Osteoblast (primary cell): ENCODE results near the gene IKZF3. TPM values are rescaled to one million over a fixed set of nuclear protein-coding genes. Genes with fewer than 3 reads are reported as not detected.
"Not testable (repeated sequence)": the region's sequence is repeated elsewhere in the genome, so short reads cannot be mapped to it uniquely, and the experiment has no call there.

Source experiments
- DNase-seq: peaks from one replicate; pipeline ENCODE4 v3.0.0; 2011; ENCODE audit warnings: low spot score, mixed read lengths; ENCODE audit not compliant: insufficient read length; ENCODE audit errors: missing footprints
- H2AFZ ChIP-seq: 2 replicates; pipeline ENCODE4 v1.6.0; 2011; ENCODE audit warnings: mild to moderate bottlenecking, low read length
- H3K27ac ChIP-seq: 2 replicates; pipeline ENCODE4 v1.5.1; 2011; ENCODE audit warnings: mild to moderate bottlenecking, low read depth, low read length, moderate library complexity
- H3K27me3 ChIP-seq: 2 replicates; pipeline ENCODE4 v1.6.0; 2012; ENCODE audit warnings: mild to moderate bottlenecking, control low read depth, inconsistent platforms, low read length, moderate library complexity; ENCODE audit not compliant: insufficient read depth
- H3K36me3 ChIP-seq: 2 replicates; pipeline ENCODE4 v1.5.1; 2011; ENCODE audit warnings: mild to moderate bottlenecking, low read length, control low read depth, moderate library complexity; ENCODE audit not compliant: insufficient read depth
- H3K4me1 ChIP-seq: 2 replicates; pipeline ENCODE4 v1.5.1; 2011; ENCODE audit warnings: mild to moderate bottlenecking, low read length, control low read depth, moderate library complexity; ENCODE audit not compliant: insufficient read depth
- H3K4me2 ChIP-seq: 2 replicates; pipeline ENCODE4 v1.6.0; 2011; ENCODE audit warnings: mild to moderate bottlenecking, low read length; ENCODE audit not compliant: insufficient read depth
- H3K4me3 ChIP-seq: fragments of 200-600 bp; sonication (generic); 3 replicates; pipeline ENCODE4 v1.5.1; 2012; ENCODE audit warnings: mild to moderate bottlenecking, low read length, inconsistent platforms; ENCODE audit not compliant: insufficient read depth
- H3K79me2 ChIP-seq: 2 replicates; pipeline ENCODE4 v1.6.0; 2012; ENCODE audit warnings: mild to moderate bottlenecking, low read length, control low read depth, inconsistent platforms; ENCODE audit not compliant: insufficient read depth
- H3K9me3 ChIP-seq: 2 replicates; pipeline ENCODE4 v1.5.1; 2011; ENCODE audit warnings: low read depth, low read length, control low read depth
- H4K20me1 ChIP-seq: 2 replicates; pipeline ENCODE4 v1.6.0; 2012; ENCODE audit warnings: mild to moderate bottlenecking, low read length, control low read depth; ENCODE audit not compliant: insufficient read depth
- total RNA-seq: library from RNA; depleted of rRNA; stranded (reverse); fragments of >200 nt; gene quantifications from 2 replicates; pipeline ENCODE4 v1.2.3, GENCODE V29; 2012
- TF ChIP-seq, protein P1 (sequence below): IDR thresholded peaks from 2 replicates; pipeline ENCODE4 v1.5.1; 2011; ENCODE audit warnings: mild to moderate bottlenecking, low read depth, low read length, moderate library complexity; ENCODE audit errors: extremely low read depth

IKZF3 gene
- total RNA-seq, result not detected in 2 replicates

DNA sequence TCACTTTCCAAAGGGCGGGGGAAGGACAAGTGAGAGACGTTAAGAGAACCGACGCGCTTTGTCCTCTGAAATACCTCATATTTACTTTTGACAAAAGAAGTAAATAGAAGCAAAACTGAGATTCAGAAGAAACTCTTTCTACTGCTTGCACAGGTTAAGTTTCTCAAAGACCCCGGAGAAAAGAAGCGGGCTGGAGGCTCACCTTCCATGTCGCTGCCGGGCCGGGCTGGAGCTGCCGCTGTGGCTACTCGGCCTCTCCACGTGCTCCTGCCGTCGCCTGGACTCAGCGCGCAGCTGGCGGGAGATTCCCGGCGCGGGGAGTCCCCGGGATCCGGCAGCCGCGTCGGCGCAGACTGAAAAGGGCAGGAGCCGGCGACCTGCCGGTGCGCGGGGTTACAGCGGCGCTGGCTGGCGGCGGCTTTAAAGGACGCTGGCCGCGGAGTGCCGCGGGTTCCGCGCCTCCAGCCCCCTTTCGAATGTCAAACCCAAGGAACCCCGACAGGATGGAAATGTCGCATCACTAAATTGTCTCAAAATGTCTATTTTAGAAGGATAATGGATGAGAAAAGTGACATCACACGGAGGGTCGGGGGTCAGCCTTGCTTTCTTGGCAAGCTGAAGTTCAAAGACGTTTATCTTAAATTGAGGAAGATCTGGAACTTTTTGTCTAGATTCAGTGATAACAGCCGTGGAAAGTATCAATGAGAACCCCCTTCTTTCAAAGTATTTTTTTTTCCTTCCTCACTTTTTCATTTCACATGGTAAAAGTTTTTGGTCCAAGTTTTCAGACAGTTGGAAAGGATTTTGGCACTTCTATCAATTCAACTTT, at the start of gene IKZF3:
Gene IKZF3, minus strand, starts transcription at position 395 of the 829 bp plus-strand sequence. Its CDS starts 186 bp downstream, at position 209.
- Histone ChIP-seq H3K27me3 (peaks cover 82% of the 10 kb centered on the region), H2AFZ (no peak within 1 kb of the TSS)
- peak; percentile 54 for DNase-seq

DNA sequence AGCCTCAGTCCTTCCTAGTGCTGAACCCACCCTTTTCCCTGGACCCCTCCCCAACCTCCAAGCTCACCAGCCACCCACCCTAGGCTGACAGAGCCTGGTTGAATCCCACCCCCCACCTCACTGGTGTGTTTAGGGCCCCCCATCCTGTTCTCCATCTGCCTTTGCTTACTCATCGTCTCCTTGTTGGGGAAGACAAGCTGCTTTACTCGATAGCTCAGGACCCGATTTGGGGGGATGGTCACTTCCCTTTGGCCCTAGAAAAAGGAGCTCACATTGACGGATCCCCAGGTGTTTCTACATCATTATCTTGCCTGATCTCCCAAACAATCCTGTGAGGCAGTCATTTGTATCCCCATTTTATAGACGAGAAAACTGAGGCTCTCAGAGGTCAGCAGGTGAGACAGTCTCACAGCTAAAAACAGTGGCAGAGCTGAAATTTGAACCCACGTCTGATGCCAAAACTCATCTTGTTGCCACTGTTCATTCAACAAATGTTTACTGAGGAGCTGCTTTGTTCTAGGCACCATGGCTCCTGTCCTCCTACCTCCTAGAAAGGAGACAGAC, 44.8 kb upstream of the IKZF3 start:
- H4K20me1 ChIP-seq, result no peaks in the 10 kb centered on the region
- H2AFZ ChIP-seq, result no peak overlapping the region
- H3K27ac ChIP-seq, result no peak overlapping the region
- no peak overlapping the region for H3K4me3 ChIP-seq
- TF ChIP-seq, protein P1, sequence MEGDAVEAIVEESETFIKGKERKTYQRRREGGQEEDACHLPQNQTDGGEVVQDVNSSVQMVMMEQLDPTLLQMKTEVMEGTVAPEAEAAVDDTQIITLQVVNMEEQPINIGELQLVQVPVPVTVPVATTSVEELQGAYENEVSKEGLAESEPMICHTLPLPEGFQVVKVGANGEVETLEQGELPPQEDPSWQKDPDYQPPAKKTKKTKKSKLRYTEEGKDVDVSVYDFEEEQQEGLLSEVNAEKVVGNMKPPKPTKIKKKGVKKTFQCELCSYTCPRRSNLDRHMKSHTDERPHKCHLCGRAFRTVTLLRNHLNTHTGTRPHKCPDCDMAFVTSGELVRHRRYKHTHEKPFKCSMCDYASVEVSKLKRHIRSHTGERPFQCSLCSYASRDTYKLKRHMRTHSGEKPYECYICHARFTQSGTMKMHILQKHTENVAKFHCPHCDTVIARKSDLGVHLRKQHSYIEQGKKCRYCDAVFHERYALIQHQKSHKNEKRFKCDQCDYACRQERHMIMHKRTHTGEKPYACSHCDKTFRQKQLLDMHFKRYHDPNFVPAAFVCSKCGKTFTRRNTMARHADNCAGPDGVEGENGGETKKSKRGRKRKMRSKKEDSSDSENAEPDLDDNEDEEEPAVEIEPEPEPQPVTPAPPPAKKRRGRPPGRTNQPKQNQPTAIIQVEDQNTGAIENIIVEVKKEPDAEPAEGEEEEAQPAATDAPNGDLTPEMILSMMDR, result no peak
- no peak for DNase-seq
- H3K79me2 ChIP-seq, result no peaks in the 10 kb centered on the region
- no peaks in the 10 kb centered on the region for H3K4me1 ChIP-seq
- no peaks in the 10 kb centered on the region for H3K27me3 ChIP-seq
- peaks cover 13% of the 10 kb centered on the region for H3K36me3 ChIP-seq
- H3K4me2 ChIP-seq, result no peak overlapping the region
- no peaks in the 10 kb centered on the region for H3K9me3 ChIP-seq

More for the DNA sequence above, at the start of gene IKZF3:
- TF ChIP-seq, protein P1, result no peak
- Histone ChIP-seq H3K9me3 (no peaks in the 10 kb centered on the region), H4K20me1 (no peaks in the 10 kb centered on the region), H3K27ac (no peak within 1 kb of the TSS), H3K4me3 (no peak within 1 kb of the TSS), H3K79me2 (no peaks in the 10 kb centered on the region), H3K36me3 (no peaks in the 10 kb centered on the region), H3K4me1 (peaks cover 2% of the 10 kb centered on the region), H3K4me2 (no peak within 1 kb of the TSS)

DNA sequence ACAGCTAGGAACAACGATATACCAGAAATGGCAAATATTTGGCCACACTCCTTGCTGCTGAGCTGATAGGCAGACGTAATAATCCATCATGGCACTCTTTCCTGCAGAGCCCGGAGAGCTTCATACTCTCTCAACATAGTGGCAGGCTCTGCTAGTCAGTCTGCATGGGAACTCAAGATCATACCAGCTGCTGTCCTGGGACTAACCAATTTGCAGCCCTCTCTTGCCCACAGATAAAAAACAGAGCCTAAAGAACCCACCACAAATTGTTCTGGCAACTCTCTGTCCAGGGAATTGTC, 40.8 kb upstream of the IKZF3 start:
- H4K20me1 ChIP-seq, result no peaks in the 10 kb centered on the region
- TF ChIP-seq, protein P1, result no peak
- no peaks in the 10 kb centered on the region for H3K79me2 ChIP-seq
- no peak for DNase-seq
- no peak overlapping the region for H3K4me3 ChIP-seq
- peaks cover 7% of the 10 kb centered on the region for H3K4me1 ChIP-seq
- H2AFZ ChIP-seq, result no peak overlapping the region
- peaks cover 5% of the 10 kb centered on the region for H3K36me3 ChIP-seq
- no peaks in the 10 kb centered on the region for H3K27me3 ChIP-seq
- H3K9me3 ChIP-seq, result no peaks in the 10 kb centered on the region
- no peak overlapping the region for H3K27ac ChIP-seq
- H3K4me2 ChIP-seq, result no peak overlapping the region

DNA sequence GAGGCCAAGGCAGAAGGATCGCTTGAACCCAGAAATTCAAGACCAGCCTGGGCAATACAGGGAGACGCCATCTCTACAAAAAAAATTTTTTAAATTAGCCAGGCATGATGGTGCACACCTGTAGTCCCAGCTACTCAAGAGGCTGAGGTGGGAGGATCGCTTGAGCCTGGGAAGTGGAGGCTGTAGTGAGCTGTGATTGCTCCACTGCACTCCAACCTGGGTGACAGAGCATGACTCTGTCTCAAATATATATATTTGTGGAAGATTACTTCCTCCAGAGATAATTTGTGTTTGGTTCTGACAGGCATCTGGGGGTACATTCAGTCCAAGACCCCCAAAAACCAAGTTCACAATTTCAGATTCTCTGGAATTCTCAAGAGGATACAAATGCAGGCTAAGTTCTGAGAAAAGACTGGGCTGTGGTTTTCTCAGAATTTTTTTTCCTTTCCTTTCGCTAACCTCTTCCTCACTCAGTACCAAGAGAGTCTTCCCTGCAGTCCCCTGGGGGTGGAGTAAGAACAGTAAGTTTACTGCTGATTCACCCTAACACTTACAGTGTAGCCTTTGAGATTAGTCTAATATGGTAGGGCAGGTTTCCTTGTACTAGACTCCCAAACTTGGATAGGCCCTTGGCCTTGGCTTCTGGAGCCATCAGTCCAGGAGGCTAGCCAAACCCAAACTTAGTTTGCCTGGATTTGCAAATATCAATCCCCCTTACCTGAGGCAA, 39.2 kb upstream of the IKZF3 start:
- no peaks in the 10 kb centered on the region for H3K9me3 ChIP-seq
- peak; percentile 81 for DNase-seq
- H4K20me1 ChIP-seq, result no peaks in the 10 kb centered on the region
- TF ChIP-seq, protein P1, result no peak
- H3K36me3 ChIP-seq, result no peaks in the 10 kb centered on the region
- no peak overlapping the region for H3K27ac ChIP-seq
- no peak overlapping the region for H2AFZ ChIP-seq
- H3K4me1 ChIP-seq, result peaks cover 7% of the 10 kb centered on the region
- peak overlapping the region; percentile 28 for H3K4me2 ChIP-seq
- no peaks in the 10 kb centered on the region for H3K79me2 ChIP-seq
- H3K27me3 ChIP-seq, result no peaks in the 10 kb centered on the region
- no peak overlapping the region for H3K4me3 ChIP-seq

DNA sequence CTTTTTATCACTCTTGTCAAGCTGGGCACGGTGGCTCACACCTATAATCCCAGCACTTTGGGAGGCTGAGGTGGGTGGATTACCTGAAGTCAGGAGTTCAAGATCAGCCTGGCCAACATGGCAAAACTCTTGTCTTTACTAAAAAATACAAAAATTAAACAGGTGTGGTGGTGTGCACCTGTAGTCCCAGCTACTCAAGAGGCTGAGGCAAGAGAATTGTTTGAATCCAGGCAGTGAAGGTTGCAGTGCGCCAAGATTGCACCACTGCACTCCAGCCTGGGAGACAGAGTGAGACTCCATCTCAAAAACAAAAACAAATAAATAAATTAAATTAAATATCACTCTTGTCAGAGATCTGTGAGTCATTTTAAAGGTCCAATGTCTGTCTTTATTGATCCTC, 37.9 kb upstream of the IKZF3 start:
- H3K4me2 ChIP-seq, H3K27ac ChIP-seq, H2AFZ ChIP-seq, DNase-seq, H3K36me3 ChIP-seq, H3K9me3 ChIP-seq, H3K4me1 ChIP-seq, H3K27me3 ChIP-seq, H3K79me2 ChIP-seq, H3K4me3 ChIP-seq, H4K20me1 ChIP-seq: not testable (repeated sequence)
